ENCODE data around the gene CHST11. TPM values are rescaled to one million over a fixed set of nuclear protein-coding genes. Genes with fewer than 3 reads are reported as not detected.

The CHST11 gene
- total and polyA plus RNA-seq, 3 donors from 2014 or later, result 5.1 to 36.9 (median 23.9) TPM

GRCh38 chr12:104452087-104452486, 4.7 kb upstream of the CHST11 start:
- WGBS, 2 donors, result 87 to 96% methylated on average over 1 of the region's 1 CpG
- intact Hi-C loops (cut with DNase I; ENCODE audit: low total_unique reads), result no loop called here
- no peak overlapping the region for H3K27ac ChIP-seq
- no peaks in the 10 kb centered on the region for H3K36me3 ChIP-seq (ENCODE audit: low read depth, missing control alignments)
- no peak for TF ChIP-seq POLR2A (IDR thresholded peaks at IDR 0.05)
- TF ChIP-seq CTCF (IDR thresholded peaks at IDR 0.05), result no peak
- no peaks in the 10 kb centered on the region for H3K4me1 ChIP-seq
- no peaks in the 10 kb centered on the region for H3K9me3 ChIP-seq
- no peak for DNase-seq
- H3K4me3 ChIP-seq, result no peak overlapping the region
- H3K27me3 ChIP-seq, result no peaks in the 10 kb centered on the region

DNA sequence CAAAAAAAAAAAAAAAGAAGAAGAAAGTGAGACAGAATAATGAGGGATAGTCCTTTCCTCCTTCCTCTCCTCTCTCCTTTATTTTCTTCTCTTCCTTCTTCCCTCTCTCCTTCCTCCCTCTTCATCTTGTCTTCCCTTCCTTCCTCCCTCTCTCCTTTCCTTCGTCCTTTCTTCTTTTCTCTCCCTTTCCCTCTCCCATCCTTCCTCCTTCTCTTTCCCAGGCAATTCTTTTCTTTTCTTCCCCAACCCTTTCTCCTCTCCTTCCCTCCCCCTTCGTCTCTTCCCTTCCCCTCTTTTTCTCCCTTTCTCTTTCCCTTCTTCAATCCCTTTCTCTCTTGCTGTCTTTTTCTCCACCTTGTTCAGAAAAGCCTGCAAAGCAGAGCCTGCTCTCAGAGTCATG, 3.6 kb upstream of the CHST11 start:
- Histone ChIP-seq H3K9me3 (no peaks in the 10 kb centered on the region), H3K4me1 (no peaks in the 10 kb centered on the region), H3K27ac (no peak overlapping the region), H3K27me3 (no peaks in the 10 kb centered on the region), H3K4me3 (no peak overlapping the region), H3K36me3 (ENCODE audit: low read depth, missing control alignments) (no peaks in the 10 kb centered on the region)
- DNase-seq, result no peak
- 94 to 95% methylated on average over 2 of the region's 2 CpGs for WGBS, 2 donors
- intact Hi-C loops (cut with DNase I; ENCODE audit: low total_unique reads), result no loop called here
- TF ChIP-seq CTCF (IDR thresholded peaks at IDR 0.05) (no peak), POLR2A (IDR thresholded peaks at IDR 0.05) (no peak)

DNA sequence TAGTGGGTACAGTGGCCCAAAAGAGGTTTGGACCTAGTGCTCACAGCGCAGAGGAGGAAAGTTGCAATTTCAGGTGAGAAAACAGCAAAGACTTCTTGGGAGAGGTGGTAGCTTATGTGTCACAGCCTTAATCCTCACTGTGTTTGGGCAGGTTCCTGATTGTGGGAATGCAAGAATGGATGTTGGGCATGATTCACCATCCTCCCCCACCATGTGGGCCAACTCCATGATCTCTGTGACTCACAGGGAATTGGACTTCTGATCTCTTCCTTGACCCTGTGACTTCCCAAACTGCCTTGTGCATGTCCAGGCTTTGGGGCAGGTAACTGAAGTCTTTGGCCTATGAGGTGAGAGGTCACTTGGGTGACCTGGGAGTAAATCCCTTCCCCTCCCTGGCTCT, 1.8 kb upstream of the CHST11 start:
- DNase-seq, result no peak
- no peak overlapping the region for H3K27ac ChIP-seq

GRCh38 chr12:104455578-104456416, 951 bp upstream of the CHST11 start:
- Histone ChIP-seq H3K36me3 (ENCODE audit: low read depth, missing control alignments) (no peaks in the 10 kb centered on the region), H3K27me3 (no peaks in the 10 kb centered on the region), H3K9me3 (no peaks in the 10 kb centered on the region), H3K27ac (peak overlapping the region in 1 of 2 donors; percentile 88), H3K4me1 (peaks cover 5% of the 10 kb centered on the region), H3K4me3 (peak overlapping the region; percentile 83 to 92)
- intact Hi-C loops (cut with DNase I; ENCODE audit: low total_unique reads), result no loop called here
- TF ChIP-seq CTCF (IDR thresholded peaks at IDR 0.05) (no peak), POLR2A (IDR thresholded peaks at IDR 0.05) (no peak)
- DNase-seq, result no peak
- WGBS, 2 donors, result 30 to 31% methylated on average over 9 of the region's 9 CpGs

More for the DNA sequence above, 1.8 kb upstream of the CHST11 start:
- no peak overlapping the region for H3K4me3 ChIP-seq
- H3K36me3 ChIP-seq (ENCODE audit: low read depth, missing control alignments), result no peaks in the 10 kb centered on the region
- WGBS, 2 donors, result 100% methylated on average over 1 of the region's 1 CpG
- H3K4me1 ChIP-seq, result peaks cover 5% of the 10 kb centered on the region
- TF ChIP-seq POLR2A (IDR thresholded peaks at IDR 0.05) (no peak), CTCF (IDR thresholded peaks at IDR 0.05) (no peak)
- no peaks in the 10 kb centered on the region for H3K27me3 ChIP-seq
- intact Hi-C loops (cut with DNase I; ENCODE audit: low total_unique reads), result no loop called here
- H3K9me3 ChIP-seq, result no peaks in the 10 kb centered on the region
